UCSD-AML1 (cell line): Measurements from ENCODE around the gene SRC.

ENCODE experiments used
- DNase-seq: peaks from one replicate; lab custom pipeline; 2025; ENCODE audit not compliant: unreplicated experiment; lab: John Stamatoyannopoulos, UW

Gene SRC

GRCh38 chr20:37446286-37447032, 100.5 kb downstream of the SRC start:
- no peak for DNase-seq

- no peak for DNase-seq
These were observed 101.7 kb downstream of the SRC start for GRCh38 chr20:37447688-37448087.

GRCh38 chr20:37449276-37449675, 103.3 kb downstream of the SRC start:
- DNase-seq = no peak

GRCh38 chr20:37450344-37450743, 104.4 kb downstream of the SRC start:
- no peak for DNase-seq

GRCh38 chr20:37451616-37452015, 105.7 kb downstream of the SRC start:
- DNase-seq = no peak

GRCh38 chr20:37452236-37452635, 106.3 kb downstream of the SRC start:
- no peak for DNase-seq

- DNase-seq = no peak
These were observed 107.3 kb downstream of the SRC start for GRCh38 chr20:37453288-37453687.

- no peak for DNase-seq
These were observed 107.9 kb downstream of the SRC start for GRCh38 chr20:37453836-37454235.

- no peak for DNase-seq
These were observed 108.9 kb downstream of the SRC start for GRCh38 chr20:37454636-37455385.
